ENCODE data around the gene MRPL51.
A peak's percentile ranks its signal among the peaks of the same experiment; 100 is the strongest.
"Not testable (repeated sequence)": the region's sequence is repeated elsewhere in the genome, so short reads cannot be mapped to it uniquely, and the experiment has no call there.

MRPL51 gene

DNA sequence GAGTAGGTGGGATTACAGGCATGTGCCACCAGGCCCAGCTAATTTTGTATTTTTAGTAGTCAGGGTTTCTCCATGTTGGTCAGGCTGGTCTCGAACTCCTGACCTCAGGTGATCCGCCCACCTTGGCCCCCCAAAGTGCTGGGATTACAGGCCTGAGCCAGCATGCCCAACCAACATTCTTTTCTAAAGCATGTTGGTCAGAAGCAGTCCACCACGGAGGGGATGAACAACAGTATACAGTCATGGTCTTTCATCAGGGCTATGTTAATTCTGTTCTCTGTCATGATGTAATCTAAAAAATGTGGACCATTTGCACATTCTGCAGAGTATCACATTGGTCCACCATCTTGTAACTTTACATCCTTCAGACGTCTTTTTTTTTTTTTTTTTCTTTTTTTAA lies 3.6 kb downstream of the MRPL51 start:
- Histone ChIP-seq H3K9me3 (ENCODE audit: insufficient read depth, low read depth, low read length) (no peaks in the 10 kb centered on the region), H2BK12ac (ENCODE audit: low read length) (no peak overlapping the region), H2AFZ (ENCODE audit: insufficient read depth, low read length, poor library complexity) (no peak overlapping the region), H2BK5ac (ENCODE audit: low read depth, low read length, poor library complexity) (no peak overlapping the region), H2BK120ac (ENCODE audit: insufficient read depth, low read length, poor library complexity) (no peak overlapping the region), H3K18ac (ENCODE audit: low read length) (no peak overlapping the region), H4K8ac (ENCODE audit: low read depth, low read length) (no peak overlapping the region), H3K4me2 (ENCODE audit: low read length) (no peak overlapping the region), H3K4ac (ENCODE audit: low read depth, low read length) (no peak overlapping the region), H3K79me1 (ENCODE audit: low read length) (peaks cover 8% of the 10 kb centered on the region), H3K4me3 (ENCODE audit: low read depth, low read length) (no peak overlapping the region), H3K9ac (ENCODE audit: low read length) (no peak overlapping the region), H4K12ac (ENCODE audit: low read depth, low read length) (no peak overlapping the region), H2AK5ac (ENCODE audit: low read length) (no peak overlapping the region), H3K4me1 (ENCODE audit: control insufficient read depth in 1 of 2, insufficient read depth in 2 of 2, low read length in 2 of 2) (peaks cover 0 to 3% of the 10 kb centered on the region in 2 experiments), H3K79me2 (ENCODE audit: control insufficient read depth, insufficient read depth, low read length, poor library complexity) (peaks cover 5% of the 10 kb centered on the region), H3K27me3 (ENCODE audit: insufficient read depth, low read length) (no peaks in the 10 kb centered on the region), H4K91ac (ENCODE audit: low read depth, low read length) (no peak overlapping the region), H3K14ac (ENCODE audit: low read length) (no peak overlapping the region), H3K36me3 (ENCODE audit: control insufficient read depth in 1 of 2, insufficient read depth in 2 of 2, low read length in 2 of 2) (peaks cover 0 to 2% of the 10 kb centered on the region in 2 experiments), H3K23ac (ENCODE audit: low read length) (no peak overlapping the region), H3K27ac (ENCODE audit: low read depth, low read length) (no peak overlapping the region)
- no peak for DNase-seq
- no CpG with 5 or more reads among the region's 4 CpGs for WGBS (ENCODE audit: extremely low coverage, insufficient coverage, insufficient read length)

DNA sequence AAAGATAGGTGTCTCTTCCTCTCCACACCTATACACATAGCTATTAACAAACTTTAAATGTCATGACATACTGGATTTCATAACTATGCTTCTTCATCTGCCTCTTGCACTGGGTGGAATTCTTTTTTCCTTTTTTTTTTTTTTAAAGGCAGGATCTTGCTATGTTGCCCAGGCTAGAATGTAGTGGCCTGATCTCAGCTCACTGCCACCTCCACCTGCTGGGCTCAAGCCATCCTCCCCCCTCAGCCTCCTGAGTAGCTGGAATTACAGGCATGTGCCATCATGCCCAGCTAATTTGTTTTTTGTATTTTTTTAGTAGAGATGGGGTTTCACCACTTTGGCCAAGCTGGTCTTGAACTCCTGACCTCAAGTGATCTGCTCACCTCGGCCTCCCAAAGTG lies 4.8 kb downstream of the MRPL51 start:
- Histone ChIP-seq H4K8ac (ENCODE audit: low read depth, low read length) (no peak overlapping the region), H3K79me2 (ENCODE audit: control insufficient read depth, insufficient read depth, low read length, poor library complexity) (peaks cover 2% of the 10 kb centered on the region), H3K4me2 (ENCODE audit: low read length) (no peak overlapping the region), H3K27ac (ENCODE audit: low read depth, low read length) (no peak overlapping the region), H3K9me3 (ENCODE audit: insufficient read depth, low read depth, low read length) (no peaks in the 10 kb centered on the region), H3K23ac (ENCODE audit: low read length) (no peak overlapping the region), H2AFZ (ENCODE audit: insufficient read depth, low read length, poor library complexity) (no peak overlapping the region), H4K91ac (ENCODE audit: low read depth, low read length) (no peak overlapping the region), H3K18ac (ENCODE audit: low read length) (no peak overlapping the region), H2BK120ac (ENCODE audit: insufficient read depth, low read length, poor library complexity) (no peak overlapping the region), H3K79me1 (ENCODE audit: low read length) (peaks cover 4% of the 10 kb centered on the region), H3K9ac (ENCODE audit: low read length) (no peak overlapping the region), H3K4ac (ENCODE audit: low read depth, low read length) (no peak overlapping the region), H2AK5ac (ENCODE audit: low read length) (no peak overlapping the region), H3K4me1 (ENCODE audit: control insufficient read depth in 1 of 2, insufficient read depth in 2 of 2, low read length in 2 of 2) (peaks cover 0 to 3% of the 10 kb centered on the region in 2 experiments), H4K12ac (ENCODE audit: low read depth, low read length) (no peak overlapping the region), H3K27me3 (ENCODE audit: insufficient read depth, low read length) (no peaks in the 10 kb centered on the region), H3K14ac (ENCODE audit: low read length) (no peak overlapping the region), H3K36me3 (ENCODE audit: control insufficient read depth in 1 of 2, insufficient read depth in 2 of 2, low read length in 2 of 2) (peaks cover 0 to 2% of the 10 kb centered on the region in 2 experiments), H3K4me3 (ENCODE audit: low read depth, low read length) (no peak overlapping the region), H2BK12ac (ENCODE audit: low read length) (no peak overlapping the region), H2BK5ac (ENCODE audit: low read depth, low read length, poor library complexity) (no peak overlapping the region)
- no CpG with 5 or more reads among the region's 1 CpG for WGBS (ENCODE audit: extremely low coverage, insufficient coverage, insufficient read length)
- no peak for DNase-seq

DNA sequence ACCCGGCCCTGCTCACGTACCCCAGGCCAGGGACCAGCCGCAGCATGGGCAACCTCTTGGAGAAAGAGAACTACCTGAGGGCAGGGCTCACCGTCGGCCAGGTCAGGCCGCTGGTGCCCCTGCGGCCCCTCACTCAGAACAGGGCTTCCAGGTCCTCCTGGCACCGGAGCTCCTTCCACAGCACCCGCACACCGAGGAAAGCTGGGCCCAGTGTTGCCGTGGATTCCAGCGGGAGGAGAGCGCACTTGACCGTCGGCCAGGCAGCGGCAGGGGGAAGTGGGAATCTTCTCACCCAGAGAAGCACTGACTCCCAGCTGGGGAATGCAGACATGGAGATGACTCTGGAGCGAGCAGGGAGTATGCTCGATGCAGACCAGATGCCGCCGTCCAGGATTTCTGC lies 14.6 kb downstream of the MRPL51 start:
- peaks cover 8 to 12% of the 10 kb centered on the region in 2 experiments for H3K4me1 ChIP-seq (ENCODE audit: control insufficient read depth in 1 of 2, insufficient read depth in 2 of 2, low read length in 2 of 2)
- peak overlapping the region; percentile 5 for H4K8ac ChIP-seq (ENCODE audit: low read depth, low read length)
- no peak overlapping the region for H3K4me3 ChIP-seq (ENCODE audit: low read depth, low read length)
- H4K12ac ChIP-seq (ENCODE audit: low read depth, low read length) = no peak overlapping the region
- H3K79me2 ChIP-seq (ENCODE audit: control insufficient read depth, insufficient read depth, low read length, poor library complexity) = no peaks in the 10 kb centered on the region
- WGBS (ENCODE audit: extremely low coverage, insufficient coverage, insufficient read length) = no CpG with 5 or more reads among the region's 20 CpGs
- no peak for DNase-seq
- H3K36me3 ChIP-seq (ENCODE audit: control insufficient read depth in 1 of 2, insufficient read depth in 2 of 2, low read length in 2 of 2) = no peaks in the 10 kb centered on the region
- H2BK12ac ChIP-seq (ENCODE audit: low read length) = peak overlapping the region; percentile 27
- H3K14ac ChIP-seq (ENCODE audit: low read length) = peak overlapping the region; percentile 37
- H3K79me1 ChIP-seq (ENCODE audit: low read length) = peaks cover 10% of the 10 kb centered on the region
- peaks cover 7% of the 10 kb centered on the region for H3K9me3 ChIP-seq (ENCODE audit: insufficient read depth, low read depth, low read length)
- H3K4me2 ChIP-seq (ENCODE audit: low read length) = no peak overlapping the region
- no peak overlapping the region for H2AK5ac ChIP-seq (ENCODE audit: low read length)
- peak overlapping the region; percentile 69 for H3K23ac ChIP-seq (ENCODE audit: low read length)
- H3K27ac ChIP-seq (ENCODE audit: low read depth, low read length) = peak overlapping the region; percentile 19
- H3K9ac ChIP-seq (ENCODE audit: low read length) = no peak overlapping the region
- no peak overlapping the region for H3K18ac ChIP-seq (ENCODE audit: low read length)
- H4K91ac ChIP-seq (ENCODE audit: low read depth, low read length) = peak overlapping the region; percentile 3
- H3K27me3 ChIP-seq (ENCODE audit: insufficient read depth, low read length) = no peaks in the 10 kb centered on the region
- no peak overlapping the region for H2AFZ ChIP-seq (ENCODE audit: insufficient read depth, low read length, poor library complexity)
- no peak overlapping the region for H3K4ac ChIP-seq (ENCODE audit: low read depth, low read length)
- no peak overlapping the region for H2BK5ac ChIP-seq (ENCODE audit: low read depth, low read length, poor library complexity)
- H2BK120ac ChIP-seq (ENCODE audit: insufficient read depth, low read length, poor library complexity) = no peak overlapping the region

DNA sequence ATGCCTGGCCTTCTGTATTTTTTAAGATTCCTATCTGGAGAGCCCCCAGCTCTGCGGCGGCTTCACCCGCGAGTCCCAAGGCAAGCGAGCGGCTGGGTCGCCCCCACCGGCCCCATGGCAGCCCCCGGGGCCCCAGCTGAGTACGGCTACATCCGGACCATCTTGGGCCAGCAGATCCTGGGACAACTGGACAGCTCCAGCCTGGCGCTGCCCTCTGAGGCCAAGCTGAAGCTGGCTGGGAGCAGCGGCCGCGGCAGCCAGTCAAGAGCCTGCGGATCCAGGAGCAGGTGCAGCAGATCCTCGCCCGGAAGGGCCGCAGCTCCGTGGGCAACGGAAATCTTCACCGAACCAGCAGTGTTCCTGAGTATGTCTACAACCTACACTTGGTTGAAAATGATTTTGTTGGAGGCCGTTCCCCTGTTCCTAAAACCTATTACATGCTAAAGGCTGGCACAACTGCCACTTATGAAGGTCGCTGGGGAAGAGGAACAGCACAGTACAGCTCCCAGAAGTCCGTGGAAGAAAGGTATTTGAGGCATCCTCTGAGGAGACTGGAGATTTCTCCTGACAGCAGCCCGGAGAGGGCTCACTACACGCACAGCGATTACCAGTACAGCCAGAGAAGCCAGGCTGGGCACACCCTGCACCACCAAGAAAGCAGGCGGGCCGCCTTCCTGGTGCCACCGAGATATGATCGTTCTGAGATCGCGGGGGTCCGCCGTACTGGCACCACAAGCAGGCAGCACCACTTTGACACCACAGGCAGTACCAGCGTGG lies 15.3 kb downstream of the MRPL51 start:
- H4K8ac ChIP-seq (ENCODE audit: low read depth, low read length); H3K36me3 ChIP-seq (ENCODE audit: control insufficient read depth in 1 of 2, insufficient read depth in 2 of 2, low read length in 2 of 2); H3K9ac ChIP-seq (ENCODE audit: low read length); H3K27me3 ChIP-seq (ENCODE audit: insufficient read depth, low read length); H3K79me2 ChIP-seq (ENCODE audit: control insufficient read depth, insufficient read depth, low read length, poor library complexity); DNase-seq; H3K4me3 ChIP-seq (ENCODE audit: low read depth, low read length); H3K4me2 ChIP-seq (ENCODE audit: low read length); H2AFZ ChIP-seq (ENCODE audit: insufficient read depth, low read length, poor library complexity); H4K12ac ChIP-seq (ENCODE audit: low read depth, low read length); H3K9me3 ChIP-seq (ENCODE audit: insufficient read depth, low read depth, low read length); H3K23ac ChIP-seq (ENCODE audit: low read length): not testable (repeated sequence)
- Histone ChIP-seq H3K79me1 (ENCODE audit: low read length) (peaks cover 10% of the 10 kb centered on the region), H3K18ac (ENCODE audit: low read length) (peak overlapping the region; percentile 57), H2BK5ac (ENCODE audit: low read depth, low read length, poor library complexity) (peak overlapping the region; percentile 57), H3K27ac (ENCODE audit: low read depth, low read length) (peak overlapping the region; percentile 52), H3K4ac (ENCODE audit: low read depth, low read length) (peak overlapping the region; percentile 21), H2AK5ac (ENCODE audit: low read length) (peak overlapping the region; percentile 88), H2BK12ac (ENCODE audit: low read length) (peak overlapping the region; percentile 96), H4K91ac (ENCODE audit: low read depth, low read length) (peak overlapping the region; percentile 95), H3K14ac (ENCODE audit: low read length) (peak overlapping the region; percentile 42), H3K4me1 (ENCODE audit: control insufficient read depth in 1 of 2, insufficient read depth in 2 of 2, low read length in 2 of 2) (peaks cover 8 to 12% of the 10 kb centered on the region in 2 experiments), H2BK120ac (ENCODE audit: insufficient read depth, low read length, poor library complexity) (peak overlapping the region; percentile 85)
- no CpG with 5 or more reads among the region's 37 CpGs for WGBS (ENCODE audit: extremely low coverage, insufficient coverage, insufficient read length)
